T-helper 2 cell treated with Interferon-gamma antibody and Interleukin-4, amounts not matched to agents 5 μg/mL and 100 μg/mL, for 36 hours (primary cell): ENCODE results near the gene OXT.
A peak's percentile ranks its signal among the peaks of the same experiment; 100 is the strongest.
"Not testable (repeated sequence)": the region's sequence is repeated elsewhere in the genome, so short reads cannot be mapped to it uniquely, and the experiment has no call there.

Experiments
- DNase-seq: peaks from one replicate; pipeline ENCODE4 v3.0.0; 2021; ENCODE audit warnings: low spot score
- H3K27ac Mint-ChIP-seq: one replicate; pipeline ENCODE4 v1.8.0; 2021; ENCODE audit warnings: mild to moderate bottlenecking, mixed read lengths
- H3K27me3 Mint-ChIP-seq: one replicate; pipeline ENCODE4 v1.8.0; 2021; ENCODE audit warnings: low read depth, mixed read lengths
- H3K36me3 Mint-ChIP-seq: one replicate; pipeline ENCODE4 v1.8.0; 2021; ENCODE audit warnings: low read depth, mixed read lengths
- H3K4me1 Mint-ChIP-seq: one replicate; pipeline ENCODE4 v1.8.0; 2021; ENCODE audit warnings: low read depth, mixed read lengths
- H3K4me3 Mint-ChIP-seq: one replicate; pipeline ENCODE4 v1.8.0; 2022; ENCODE audit warnings: mild to moderate bottlenecking, moderate library complexity, mixed read lengths
- H3K9me3 Mint-ChIP-seq: one replicate; pipeline ENCODE4 v1.8.0; 2021; ENCODE audit warnings: mixed read lengths

Gene OXT

DNA sequence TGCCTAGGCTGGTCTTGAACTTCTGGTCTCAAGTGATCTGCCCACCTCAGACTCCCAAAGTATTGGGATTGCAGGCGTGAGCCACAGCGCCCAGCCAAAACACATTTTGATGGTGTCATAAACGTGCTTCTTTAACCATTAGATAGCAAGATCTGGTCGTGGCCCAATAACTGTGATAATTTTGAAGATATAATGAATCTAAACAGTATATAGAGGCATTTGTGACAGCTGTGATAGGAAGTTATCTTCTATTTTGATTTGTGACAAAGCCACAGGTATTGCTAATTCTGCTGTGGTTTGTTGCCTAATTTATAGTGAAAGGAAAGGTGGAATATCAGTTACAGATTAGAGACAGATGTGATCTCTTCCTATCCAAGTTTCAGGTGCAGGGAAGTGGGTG is 695 bp upstream of the OXT start:
- Mint-ChIP-seq H3K27ac (peak overlapping the region; percentile 24), H3K36me3 (peaks cover 2% of the 10 kb centered on the region), H3K4me3 (peak overlapping the region; percentile 79), H3K9me3 (no peaks in the 10 kb centered on the region), H3K4me1 (peaks cover 19% of the 10 kb centered on the region), H3K27me3 (peaks cover 7% of the 10 kb centered on the region)
- DNase-seq = no peak

DNA sequence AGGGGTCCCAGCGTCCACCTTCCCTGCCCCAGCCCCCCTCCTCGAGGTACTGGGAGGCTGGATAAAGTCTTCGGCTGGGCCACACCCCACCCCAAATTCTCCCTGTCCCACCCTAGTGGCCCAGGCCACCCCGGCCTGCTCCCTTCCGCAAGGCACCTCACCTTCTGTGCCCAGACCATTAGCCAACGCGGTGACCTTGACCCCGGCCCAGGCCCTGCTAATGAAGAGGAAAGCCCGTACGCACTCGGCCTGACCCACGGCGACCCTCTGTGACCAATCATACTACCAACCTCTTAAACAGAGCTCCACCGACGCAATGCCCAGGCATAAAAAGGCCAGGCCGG is 182 bp upstream of the OXT start:
- H3K9me3 Mint-ChIP-seq = no peaks in the 10 kb centered on the region
- peak overlapping the region; percentile 79 for H3K4me3 Mint-ChIP-seq
- peaks cover 2% of the 10 kb centered on the region for H3K36me3 Mint-ChIP-seq
- peaks cover 7% of the 10 kb centered on the region for H3K27me3 Mint-ChIP-seq
- H3K27ac Mint-ChIP-seq = peak overlapping the region; percentile 6
- no peak for DNase-seq
- peaks cover 19% of the 10 kb centered on the region for H3K4me1 Mint-ChIP-seq

- peaks cover 2% of the 10 kb centered on the region for H3K36me3 Mint-ChIP-seq
- DNase-seq = no peak
- H3K4me3 Mint-ChIP-seq = peak overlapping the region; percentile 81
- H3K27me3 Mint-ChIP-seq = peaks cover 7% of the 10 kb centered on the region
- peak overlapping the region; percentile 65 for H3K27ac Mint-ChIP-seq
- peaks cover 26% of the 10 kb centered on the region for H3K4me1 Mint-ChIP-seq
- peaks cover 2% of the 10 kb centered on the region for H3K9me3 Mint-ChIP-seq
Measured at GRCh38 chr20:3072530-3073250, 1.3 kb downstream of the OXT start.

DNA sequence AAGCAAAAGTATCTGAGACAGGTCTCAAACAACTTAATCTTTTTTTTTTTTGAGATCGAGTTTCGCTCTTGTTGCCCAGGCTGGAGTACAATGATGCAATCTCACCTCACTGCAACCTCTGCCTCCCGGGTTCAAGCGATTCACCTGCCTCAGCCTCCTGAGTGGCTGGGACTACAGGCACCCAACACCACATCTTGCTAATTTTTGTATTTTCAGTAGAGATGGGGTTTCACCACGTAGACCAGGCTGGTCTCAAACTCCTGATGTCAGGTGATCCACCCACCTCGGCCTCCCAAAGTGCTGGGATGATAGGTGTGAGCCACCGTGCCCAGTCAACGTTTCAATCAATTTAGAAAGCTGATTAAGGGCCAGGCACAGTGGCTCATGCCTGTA is 1.8 kb downstream of the OXT start:
- H3K27me3 Mint-ChIP-seq, H3K27ac Mint-ChIP-seq, H3K9me3 Mint-ChIP-seq, DNase-seq, H3K36me3 Mint-ChIP-seq: not testable (repeated sequence)
- Mint-ChIP-seq H3K4me3 (peak overlapping the region; percentile 9), H3K4me1 (peaks cover 30% of the 10 kb centered on the region)

- Mint-ChIP-seq H3K4me3 (peak overlapping the region; percentile 5), H3K36me3 (peaks cover 4% of the 10 kb centered on the region), H3K27ac (no peak overlapping the region), H3K9me3 (peaks cover 5% of the 10 kb centered on the region), H3K4me1 (peaks cover 30% of the 10 kb centered on the region), H3K27me3 (peaks cover 9% of the 10 kb centered on the region)
- no peak for DNase-seq
Measured at GRCh38 chr20:3074812-3075211, 3.4 kb downstream of the OXT start.

- not testable (repeated sequence) for H3K4me3 Mint-ChIP-seq, H3K27ac Mint-ChIP-seq
- H3K4me1 Mint-ChIP-seq = peaks cover 30% of the 10 kb centered on the region
Measured at GRCh38 chr20:3075315-3075714, 3.9 kb downstream of the OXT start.

DNA sequence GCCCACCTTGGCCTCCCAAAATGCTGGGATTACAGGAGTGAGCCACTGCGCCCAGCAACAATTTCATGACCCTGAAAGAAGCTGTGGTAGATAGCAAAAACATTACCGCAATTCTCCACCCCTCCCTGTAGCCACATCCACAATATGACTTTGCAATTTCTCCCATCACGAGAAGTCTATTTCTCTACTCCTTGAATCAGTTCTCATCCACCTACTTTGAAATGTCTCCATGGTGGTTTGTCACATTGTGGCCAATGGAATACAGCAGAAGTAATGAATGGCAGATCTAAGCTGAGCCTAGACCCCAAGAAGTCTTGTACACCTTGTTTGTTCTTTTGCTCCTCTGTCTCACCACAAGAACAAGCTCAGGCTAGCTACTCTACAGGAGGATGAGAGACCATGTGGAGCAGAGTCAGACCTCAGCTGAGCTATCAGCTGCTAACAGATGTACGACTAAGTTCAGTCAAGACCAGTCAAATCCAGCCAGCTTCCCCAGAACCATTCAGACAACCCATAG is 6.3 kb downstream of the OXT start:
- peak overlapping the region; percentile 44 for H3K4me3 Mint-ChIP-seq
- H3K36me3 Mint-ChIP-seq = peaks cover 2% of the 10 kb centered on the region
- H3K4me1 Mint-ChIP-seq = peaks cover 24% of the 10 kb centered on the region
- H3K9me3 Mint-ChIP-seq = peaks cover 5% of the 10 kb centered on the region
- no peak for DNase-seq
- peak overlapping the region; percentile 78 for H3K27ac Mint-ChIP-seq
- peaks cover 29% of the 10 kb centered on the region for H3K27me3 Mint-ChIP-seq

More at GRCh38 chr20:3075315-3075714, 3.9 kb downstream of the OXT start:
- H3K9me3 Mint-ChIP-seq, DNase-seq, H3K36me3 Mint-ChIP-seq: not testable (repeated sequence)
- H3K27me3 Mint-ChIP-seq = peaks cover 14% of the 10 kb centered on the region

DNA sequence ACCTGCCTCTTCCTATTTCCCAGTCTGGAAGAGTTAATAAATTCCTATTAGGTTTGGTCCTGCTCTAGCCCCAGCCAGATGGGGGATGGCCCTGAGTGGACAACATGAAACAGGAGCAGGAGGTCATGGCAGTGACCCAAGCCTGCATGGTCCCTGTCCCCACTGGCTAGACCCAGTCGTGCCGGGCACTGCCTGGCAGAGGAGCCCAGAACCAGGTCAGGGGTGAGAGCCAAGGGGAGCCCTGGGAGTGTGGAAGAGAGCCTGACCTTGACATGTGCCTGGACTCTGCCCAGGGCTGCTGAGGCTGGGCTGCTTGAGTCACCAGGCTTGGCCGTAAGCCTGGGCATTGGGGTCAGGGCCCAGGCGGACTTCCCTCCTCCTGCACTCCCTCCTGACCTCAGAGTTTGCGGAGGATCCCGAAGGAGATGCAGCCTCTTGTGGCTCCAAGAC is 9.5 kb downstream of the OXT start:
- Mint-ChIP-seq H3K36me3 (peaks cover 2% of the 10 kb centered on the region), H3K27me3 (peaks cover 49% of the 10 kb centered on the region), H3K27ac (no peak overlapping the region), H3K4me1 (peaks cover 16% of the 10 kb centered on the region), H3K9me3 (peaks cover 5% of the 10 kb centered on the region), H3K4me3 (no peak overlapping the region)
- DNase-seq = no peak

GRCh38 chr20:3081641-3082040 is 10.2 kb downstream of the OXT start:
- Mint-ChIP-seq H3K27me3 (peaks cover 49% of the 10 kb centered on the region), H3K4me3 (peak overlapping the region; percentile 57), H3K9me3 (peaks cover 5% of the 10 kb centered on the region), H3K36me3 (peaks cover 2% of the 10 kb centered on the region), H3K4me1 (peaks cover 16% of the 10 kb centered on the region), H3K27ac (no peak overlapping the region)
- DNase-seq = no peak

DNA sequence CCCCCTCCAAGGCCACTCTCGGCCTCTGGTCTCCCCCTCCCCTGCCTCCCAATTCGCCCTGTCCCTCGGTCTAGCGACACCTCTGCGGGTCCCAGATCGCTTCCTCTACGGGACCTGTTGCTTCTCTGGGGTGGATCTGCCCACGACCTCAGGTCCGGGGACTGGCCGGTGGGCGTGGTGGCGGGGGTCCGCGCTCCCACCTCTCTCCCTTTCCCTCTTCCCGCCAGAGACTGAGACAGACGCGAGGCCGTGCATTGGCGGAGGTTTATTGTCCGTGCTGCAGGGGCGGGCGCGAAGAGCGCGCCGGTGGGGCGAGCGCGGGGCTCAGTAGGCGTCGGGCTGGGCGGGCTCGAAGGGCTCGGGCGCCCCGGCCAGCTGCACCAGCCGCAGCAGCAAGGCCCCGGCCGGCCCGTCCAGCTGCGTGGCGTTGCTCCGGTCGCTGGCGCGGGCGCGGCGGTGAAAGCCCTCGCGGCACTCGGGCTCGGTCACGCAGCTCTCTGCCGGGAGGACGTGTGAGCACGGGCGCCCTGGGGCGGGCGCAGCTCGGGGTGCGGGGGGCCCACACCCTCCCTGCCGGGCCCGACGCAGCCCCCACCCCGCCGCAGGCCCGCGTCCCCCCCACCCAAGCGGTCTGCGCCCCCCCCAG is 11.0 kb downstream of the OXT start:
- peaks cover 11% of the 10 kb centered on the region for H3K4me1 Mint-ChIP-seq
- no peak for DNase-seq
- H3K9me3 Mint-ChIP-seq = peaks cover 5% of the 10 kb centered on the region
- H3K27me3 Mint-ChIP-seq = peaks cover 49% of the 10 kb centered on the region
- H3K27ac Mint-ChIP-seq = no peak overlapping the region
- H3K4me3 Mint-ChIP-seq = peak overlapping the region; percentile 57
- H3K36me3 Mint-ChIP-seq = peaks cover 2% of the 10 kb centered on the region

GRCh38 chr20:3082955-3083952 is 11.8 kb downstream of the OXT start:
- H3K27ac Mint-ChIP-seq = no peak overlapping the region
- H3K4me1 Mint-ChIP-seq = peaks cover 5% of the 10 kb centered on the region
- no peak for DNase-seq
- H3K27me3 Mint-ChIP-seq = peaks cover 49% of the 10 kb centered on the region
- peak overlapping the region; percentile 41 for H3K4me3 Mint-ChIP-seq
- H3K9me3 Mint-ChIP-seq = no peaks in the 10 kb centered on the region
- H3K36me3 Mint-ChIP-seq = no peaks in the 10 kb centered on the region

DNA sequence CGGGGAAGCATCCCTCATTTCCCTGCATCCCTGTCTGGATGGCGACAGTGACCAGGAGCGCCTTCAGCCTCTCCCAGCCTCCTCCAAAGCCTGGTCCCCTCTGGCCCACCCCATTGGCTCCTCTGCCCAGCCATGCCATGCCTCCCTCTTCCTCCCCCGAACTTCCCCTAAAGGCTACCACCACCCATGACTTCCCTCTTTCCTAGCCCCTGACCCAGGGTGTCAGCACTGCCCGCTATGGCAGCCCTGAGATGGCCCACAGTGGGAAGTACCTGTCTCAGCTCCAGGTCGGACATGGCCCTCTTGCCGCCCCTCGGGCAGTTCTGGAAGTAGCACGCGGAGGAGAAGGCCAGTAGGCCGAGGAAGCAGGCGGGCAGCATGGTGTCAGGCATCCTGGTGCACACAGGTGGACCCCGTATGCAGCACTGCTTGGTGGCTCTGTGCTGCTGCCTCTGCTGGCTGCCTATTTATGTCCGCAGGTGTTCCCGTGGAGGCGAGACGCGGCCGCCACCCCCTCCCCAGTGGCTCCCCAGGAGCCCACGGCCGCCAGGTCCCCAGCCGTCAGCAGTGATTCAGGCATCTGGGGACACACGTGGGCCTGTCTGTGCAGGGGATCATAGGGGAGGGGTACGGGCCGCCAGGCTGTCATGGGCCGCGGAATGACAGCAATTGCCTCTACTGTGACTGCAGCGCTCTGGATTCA is 13.0 kb downstream of the OXT start, which contains the start of gene AVP:
TSS of gene AVP (minus strand) at position 442 of the 703 bp plus-strand sequence. CDS start at position 392, 50 bp downstream.
- H3K36me3 Mint-ChIP-seq = no peaks in the 10 kb centered on the region
- peaks cover 50% of the 10 kb centered on the region for H3K27me3 Mint-ChIP-seq
- H3K9me3 Mint-ChIP-seq = no peaks in the 10 kb centered on the region
- no peak for DNase-seq
- H3K4me1 Mint-ChIP-seq = peaks cover 7% of the 10 kb centered on the region
- peak within 1 kb of the TSS; percentile 41 for H3K4me3 Mint-ChIP-seq
- no peak within 1 kb of the TSS for H3K27ac Mint-ChIP-seq

GRCh38 chr20:3084986-3085360 is 13.6 kb downstream of the OXT start:
- Mint-ChIP-seq H3K27ac (no peak overlapping the region), H3K9me3 (no peaks in the 10 kb centered on the region), H3K27me3 (peaks cover 54% of the 10 kb centered on the region), H3K36me3 (no peaks in the 10 kb centered on the region), H3K4me1 (peaks cover 7% of the 10 kb centered on the region), H3K4me3 (no peak overlapping the region)
- no peak for DNase-seq
